Fibroblast of the aortic adventitia (primary cell): Measurements from ENCODE around the gene PPA1. TPM values are rescaled to one million over a fixed set of nuclear protein-coding genes. Genes with fewer than 3 reads are reported as not detected.

ENCODE experiments used
- DNase-seq: peaks from one replicate; pipeline ENCODE4 v3.0.0-alpha.2; 2010; ENCODE audit warnings: low read depth
- H3K4me3 ChIP-seq: 2 replicates; pipeline ENCODE4 v1.5.1; 2011; ENCODE audit warnings: low read depth, mild to moderate bottlenecking, control low read depth, low read length, moderate library complexity
- total RNA-seq: library from RNA; depleted of rRNA; stranded (reverse); fragments of >200 nt; gene quantifications from 2 replicates; pipeline ENCODE4 v1.2.3, GENCODE V29; 2012; ENCODE audit warnings: low replicate concordance
- TF ChIP-seq, protein P1 (sequence below): IDR thresholded peaks from 2 replicates; pipeline ENCODE4 v1.5.1; 2011; ENCODE audit warnings: mild to moderate bottlenecking, low read length, control low read depth, inconsistent platforms; ENCODE audit not compliant: insufficient read depth

The PPA1 gene
- total RNA-seq, 1 donor = 197 TPM

DNA sequence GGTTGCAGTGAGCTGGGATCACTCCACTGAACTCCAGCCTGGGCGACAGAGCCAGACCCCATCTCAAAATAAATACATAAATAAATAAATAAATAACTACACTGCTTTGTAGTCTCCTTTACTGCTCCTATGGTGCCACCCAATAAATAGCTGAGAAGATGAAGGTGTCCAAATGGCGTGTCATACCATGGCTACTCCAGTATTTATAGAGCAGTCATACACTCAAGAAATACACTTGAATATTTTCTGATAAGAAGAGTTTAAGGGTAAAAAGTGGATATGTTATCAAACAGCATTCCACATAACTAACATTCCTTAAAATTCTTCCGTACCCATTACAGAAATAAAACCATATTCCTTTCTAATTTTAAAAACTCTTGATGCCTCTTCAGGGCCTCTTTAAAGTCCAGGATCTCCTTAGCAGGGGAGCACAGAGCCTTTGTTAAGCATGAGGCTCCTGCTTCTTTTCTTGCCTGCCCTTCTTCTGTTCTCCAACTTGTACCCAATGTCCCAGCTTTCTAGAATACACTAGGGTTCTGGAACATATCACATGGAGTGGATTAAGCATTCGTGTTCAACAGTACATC is 55.0 kb downstream of the PPA1 start:
- TF ChIP-seq, protein P1, sequence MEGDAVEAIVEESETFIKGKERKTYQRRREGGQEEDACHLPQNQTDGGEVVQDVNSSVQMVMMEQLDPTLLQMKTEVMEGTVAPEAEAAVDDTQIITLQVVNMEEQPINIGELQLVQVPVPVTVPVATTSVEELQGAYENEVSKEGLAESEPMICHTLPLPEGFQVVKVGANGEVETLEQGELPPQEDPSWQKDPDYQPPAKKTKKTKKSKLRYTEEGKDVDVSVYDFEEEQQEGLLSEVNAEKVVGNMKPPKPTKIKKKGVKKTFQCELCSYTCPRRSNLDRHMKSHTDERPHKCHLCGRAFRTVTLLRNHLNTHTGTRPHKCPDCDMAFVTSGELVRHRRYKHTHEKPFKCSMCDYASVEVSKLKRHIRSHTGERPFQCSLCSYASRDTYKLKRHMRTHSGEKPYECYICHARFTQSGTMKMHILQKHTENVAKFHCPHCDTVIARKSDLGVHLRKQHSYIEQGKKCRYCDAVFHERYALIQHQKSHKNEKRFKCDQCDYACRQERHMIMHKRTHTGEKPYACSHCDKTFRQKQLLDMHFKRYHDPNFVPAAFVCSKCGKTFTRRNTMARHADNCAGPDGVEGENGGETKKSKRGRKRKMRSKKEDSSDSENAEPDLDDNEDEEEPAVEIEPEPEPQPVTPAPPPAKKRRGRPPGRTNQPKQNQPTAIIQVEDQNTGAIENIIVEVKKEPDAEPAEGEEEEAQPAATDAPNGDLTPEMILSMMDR = no peak
- DNase-seq = no peak
- H3K4me3 ChIP-seq = no peak overlapping the region

DNA sequence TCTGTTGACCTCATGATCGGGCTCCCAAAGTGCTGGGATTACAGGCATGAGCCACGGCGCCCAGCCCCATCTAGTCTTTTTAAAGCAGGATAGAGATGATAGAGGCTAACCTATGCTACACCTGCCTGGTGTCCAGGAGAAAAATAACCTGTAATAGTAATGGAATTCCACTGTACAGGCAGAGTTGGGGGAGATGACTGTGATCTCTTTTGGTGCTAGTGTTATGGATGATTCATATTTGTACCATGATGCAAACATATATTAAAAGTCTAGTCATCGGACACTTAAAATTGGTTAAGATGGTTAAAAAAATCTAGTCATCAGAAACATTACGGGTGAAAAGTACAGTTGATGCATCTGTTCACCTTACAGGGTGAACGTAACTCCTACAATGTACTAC is 56.8 kb downstream of the PPA1 start:
- TF ChIP-seq, protein P1 = no peak
- no peak for DNase-seq

DNA sequence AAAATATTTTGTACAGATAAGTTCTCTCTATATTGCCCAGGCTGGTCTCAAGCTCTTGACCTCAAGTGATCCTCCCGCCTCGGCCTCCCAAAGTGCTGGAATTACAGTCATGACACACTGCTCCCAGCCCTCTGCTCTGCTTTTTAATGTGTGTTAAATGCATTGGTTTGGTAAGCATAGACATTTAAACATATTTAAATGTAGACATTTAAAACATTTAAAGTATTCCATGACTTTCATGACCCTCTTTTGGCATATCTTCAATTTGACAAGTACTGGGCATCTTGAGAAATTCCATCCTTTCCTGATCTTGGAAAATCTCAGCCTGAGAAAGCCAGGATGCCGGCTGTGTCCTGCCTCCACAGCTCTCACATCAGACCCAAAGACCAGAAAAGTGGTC is 57.7 kb downstream of the PPA1 start:
- no peak overlapping the region for H3K4me3 ChIP-seq
- TF ChIP-seq, protein P1 = no peak
- no peak for DNase-seq

More for the DNA sequence above, 56.8 kb downstream of the PPA1 start:
- no peak overlapping the region for H3K4me3 ChIP-seq

DNA sequence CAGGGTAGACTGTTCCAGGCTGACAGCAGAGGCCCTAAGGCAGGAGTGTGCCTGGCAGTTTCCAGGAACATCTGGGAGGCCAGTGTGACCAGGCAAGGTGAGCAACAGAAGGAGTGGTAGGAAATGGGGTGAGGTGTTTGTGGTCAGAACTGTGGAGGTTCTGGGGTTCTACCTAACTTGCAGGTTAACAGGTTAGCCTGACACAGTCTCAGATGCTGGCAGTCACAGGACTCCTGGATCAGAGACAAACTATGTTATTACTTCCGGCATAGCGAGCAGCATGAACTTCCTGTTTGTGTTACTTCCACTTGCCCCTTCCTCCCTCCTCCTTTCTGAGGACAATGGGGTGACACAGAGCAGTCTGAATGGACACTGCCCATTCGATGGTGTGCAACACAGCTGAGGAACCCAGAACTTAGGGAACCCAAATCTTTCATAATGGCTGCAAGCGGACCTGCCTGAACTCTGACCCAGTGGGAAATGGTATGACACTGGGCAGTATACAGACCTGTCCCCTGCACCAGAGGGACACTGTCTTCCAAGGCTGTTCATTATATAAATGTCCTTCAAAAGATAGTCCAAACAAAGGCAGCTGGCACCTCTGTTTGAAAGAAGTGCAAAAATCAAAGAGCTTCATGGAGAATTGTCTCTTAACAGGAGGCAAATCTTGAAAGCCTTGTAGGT is 59.0 kb downstream of the PPA1 start:
- H3K4me3 ChIP-seq = no peak overlapping the region
- TF ChIP-seq, protein P1 = no peak
- DNase-seq = no peak

DNA sequence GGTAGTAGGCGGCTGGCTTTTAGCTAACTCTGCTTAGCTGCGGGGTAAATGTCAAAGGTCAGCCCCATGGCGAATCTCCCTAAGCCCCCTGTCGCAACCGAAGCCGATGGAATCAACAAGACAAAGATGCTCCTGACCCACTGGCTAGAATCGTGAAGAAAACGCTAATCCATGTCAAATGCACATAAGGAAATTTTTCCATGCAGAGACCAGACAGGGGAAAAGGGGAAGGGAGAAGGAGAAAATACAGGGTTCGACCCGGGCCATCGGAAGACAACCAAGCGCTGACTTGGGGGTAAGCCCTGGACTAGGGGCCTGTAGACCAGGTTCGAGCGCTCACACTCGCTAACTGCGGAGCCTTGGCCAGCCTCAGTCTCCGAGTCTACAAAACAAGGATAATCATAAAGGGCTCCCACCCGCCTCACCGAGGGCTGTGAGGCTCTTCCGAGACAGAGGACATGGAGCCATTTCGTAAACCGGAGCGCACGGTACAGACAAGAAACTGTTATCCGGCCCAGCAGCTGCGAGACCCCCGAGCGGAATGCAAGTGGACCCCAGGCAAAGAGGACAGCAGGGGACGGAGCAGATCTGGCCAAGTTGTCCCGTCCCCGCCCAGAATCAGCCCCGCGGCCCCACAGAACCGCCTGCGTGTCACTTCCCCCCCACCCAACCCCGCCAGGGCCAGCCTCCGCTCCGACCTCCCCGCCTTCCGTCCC is 63.4 kb downstream of the PPA1 start:
- DNase-seq = no peak
- TF ChIP-seq, protein P1 = no peak
- H3K4me3 ChIP-seq = peak overlapping the region; percentile 98

DNA sequence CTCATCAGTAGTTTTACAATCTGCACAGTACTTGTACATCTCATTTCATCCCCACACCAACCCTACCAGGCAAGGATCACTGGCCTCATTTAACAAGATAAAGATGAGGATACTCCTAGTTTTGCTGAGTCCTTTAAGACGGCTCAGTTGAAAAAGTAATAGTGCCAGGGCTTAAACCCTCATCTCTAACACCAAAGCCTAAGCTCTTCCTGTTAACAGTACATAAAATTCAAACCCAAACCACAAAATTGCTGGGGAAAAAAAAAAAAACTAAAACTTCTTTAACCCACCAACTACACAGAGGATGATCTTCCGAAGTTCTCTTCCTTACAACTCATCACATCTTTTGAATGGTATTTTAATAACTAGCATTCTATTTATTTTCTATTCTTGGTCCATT is 64.2 kb downstream of the PPA1 start:
- DNase-seq = no peak
- TF ChIP-seq, protein P1 = no peak
- peak overlapping the region; percentile 98 for H3K4me3 ChIP-seq
